AG04450 (cell line): ENCODE results near the gene TRAF3IP3. TPM values are rescaled to one million over a fixed set of nuclear protein-coding genes. Genes with fewer than 3 reads are reported as not detected.
A peak's percentile ranks its signal among the peaks of the same experiment; 100 is the strongest.

Experiments
- CTCF ChIA-PET: fragments of 300-600, 350-600 bp; formaldehyde crosslinking; extraction: SDS; loops from one replicate; lab custom pipeline; 2022; ENCODE audit warnings: antibody characterized with exemption, inconsistent platforms; lab: Charles Lee
- POLR2A ChIA-PET: fragments of 350-600 bp; formaldehyde crosslinking; extraction: SDS; loops from one replicate; lab custom pipeline; 2021; ENCODE audit warnings: antibody characterized with exemption, inconsistent platforms; lab: Yijun Ruan, JAX
- DNase-seq: peaks from one replicate; pipeline ENCODE4 v3.0.0-alpha.2; 2011; ENCODE audit warnings: low read depth, low spot score
- H3K27ac ChIP-seq: one replicate; pipeline ENCODE4 v1.5.1; 2012; ENCODE audit warnings: low read depth, low read length, control low read depth
- H3K27me3 ChIP-seq: one replicate; pipeline ENCODE4 v1.6.0; 2012; ENCODE audit warnings: low read length; ENCODE audit not compliant: control insufficient read depth, insufficient read depth
- H3K4me3 ChIP-seq: 2 replicates; pipeline ENCODE4 v1.5.1; 2011; ENCODE audit warnings: mild to moderate bottlenecking, low read depth, low read length, control low read depth
- H3K9me3 ChIP-seq: 2 replicates; pipeline ENCODE4 v1.5.1; 2012; ENCODE audit warnings: low read length; ENCODE audit not compliant: control insufficient read depth, insufficient read depth
- polyA plus RNA-seq: library from polyadenylated mRNA; depleted of rRNA; stranded (reverse); fragments of >200 nt; gene quantifications from 2 replicates; pipeline ENCODE4 v1.2.3, GENCODE V29; 2011
- TF ChIP-seq, protein P1 (sequence below): IDR thresholded peaks from 2 replicates; pipeline ENCODE4 v1.5.1; 2011; ENCODE audit warnings: low read depth, low read length, control low read depth, inconsistent platforms

TRAF3IP3 gene
- polyA plus RNA-seq, 1 experiment, result 0.10 TPM

DNA sequence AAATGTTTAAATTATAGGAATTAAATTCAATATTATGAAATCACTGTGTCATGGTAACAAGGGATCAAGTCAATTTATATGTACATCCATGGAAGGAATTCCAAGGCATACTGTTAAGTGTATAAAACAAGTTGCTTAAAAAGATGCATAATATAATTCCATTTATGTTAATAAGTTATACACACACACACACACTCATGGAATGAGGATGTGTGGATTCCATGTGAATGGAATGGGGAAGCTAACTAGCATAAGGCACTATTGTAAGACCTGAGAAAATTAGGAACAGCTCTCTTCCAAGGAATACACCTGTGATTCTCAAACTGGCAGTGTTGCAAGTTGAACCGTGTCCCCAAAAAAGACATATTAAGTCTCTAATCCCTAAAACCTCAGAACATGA, 17.6 kb upstream of the TRAF3IP3 start:
- no peaks in the 10 kb centered on the region for H3K27me3 ChIP-seq
- H3K4me3 ChIP-seq, result no peak overlapping the region
- no peak for DNase-seq
- TF ChIP-seq, protein P1, sequence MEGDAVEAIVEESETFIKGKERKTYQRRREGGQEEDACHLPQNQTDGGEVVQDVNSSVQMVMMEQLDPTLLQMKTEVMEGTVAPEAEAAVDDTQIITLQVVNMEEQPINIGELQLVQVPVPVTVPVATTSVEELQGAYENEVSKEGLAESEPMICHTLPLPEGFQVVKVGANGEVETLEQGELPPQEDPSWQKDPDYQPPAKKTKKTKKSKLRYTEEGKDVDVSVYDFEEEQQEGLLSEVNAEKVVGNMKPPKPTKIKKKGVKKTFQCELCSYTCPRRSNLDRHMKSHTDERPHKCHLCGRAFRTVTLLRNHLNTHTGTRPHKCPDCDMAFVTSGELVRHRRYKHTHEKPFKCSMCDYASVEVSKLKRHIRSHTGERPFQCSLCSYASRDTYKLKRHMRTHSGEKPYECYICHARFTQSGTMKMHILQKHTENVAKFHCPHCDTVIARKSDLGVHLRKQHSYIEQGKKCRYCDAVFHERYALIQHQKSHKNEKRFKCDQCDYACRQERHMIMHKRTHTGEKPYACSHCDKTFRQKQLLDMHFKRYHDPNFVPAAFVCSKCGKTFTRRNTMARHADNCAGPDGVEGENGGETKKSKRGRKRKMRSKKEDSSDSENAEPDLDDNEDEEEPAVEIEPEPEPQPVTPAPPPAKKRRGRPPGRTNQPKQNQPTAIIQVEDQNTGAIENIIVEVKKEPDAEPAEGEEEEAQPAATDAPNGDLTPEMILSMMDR, result no peak
- POLR2A ChIA-PET, result no interaction called here
- H3K9me3 ChIP-seq, result no peaks in the 10 kb centered on the region
- CTCF ChIA-PET, result interaction anchor here (0.7 to 1.0 kb wide), 2 partner anchors 8 to 10 kb away, joined by 3 read pairs; no protein-coding TSS in a partner anchor
- H3K27ac ChIP-seq, result no peak overlapping the region

DNA sequence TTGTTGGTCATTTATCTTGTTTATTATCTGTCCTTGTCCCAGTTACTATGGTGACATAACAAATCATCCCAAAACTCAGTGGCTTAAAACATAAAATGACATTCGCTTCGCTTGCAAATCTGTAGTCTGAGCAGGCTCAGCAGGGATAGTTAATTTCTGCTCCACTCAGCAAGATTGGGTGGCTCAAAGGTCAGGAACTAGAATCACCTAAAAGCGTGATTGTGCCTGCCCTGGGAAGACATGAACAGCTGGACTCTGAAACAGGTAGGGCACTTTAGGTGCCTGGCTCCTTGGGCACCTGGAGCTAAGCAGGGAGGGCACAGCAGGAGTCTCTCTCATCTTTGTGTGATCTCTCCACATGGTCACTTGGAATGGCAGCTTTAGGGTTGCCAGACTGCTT, 14.7 kb upstream of the TRAF3IP3 start:
- Histone ChIP-seq H3K4me3 (no peak overlapping the region), H3K27me3 (no peaks in the 10 kb centered on the region), H3K27ac (no peak overlapping the region), H3K9me3 (no peaks in the 10 kb centered on the region; the same call in 1 of the 2 replicates)
- DNase-seq, result no peak
- CTCF ChIA-PET, result interaction anchor here (0.6 to 1.0 kb wide), 2 partner anchors 172 to 249 kb away, joined by 3 read pairs; no protein-coding TSS in a partner anchor
- POLR2A ChIA-PET, result no interaction called here
- TF ChIP-seq, protein P1, result no peak

- CTCF ChIA-PET, result interaction anchor here (0.6 to 1.0 kb wide), 2 partner anchors 172 to 248 kb away, joined by 3 read pairs; no protein-coding TSS in a partner anchor
- H3K27ac ChIP-seq, result peak overlapping the region; percentile 21
- DNase-seq, result no peak
- POLR2A ChIA-PET, result no interaction called here
- no peaks in the 10 kb centered on the region; the same call in 1 of the 2 replicates for H3K9me3 ChIP-seq
- no peak overlapping the region; the same call in none of the 2 replicates for H3K4me3 ChIP-seq
- H3K27me3 ChIP-seq, result no peaks in the 10 kb centered on the region
- TF ChIP-seq, protein P1, result no peak
These were observed 14.0 kb upstream of the TRAF3IP3 start for GRCh38 chr1:209741889-209742288.

- no peaks in the 10 kb centered on the region for H3K27me3 ChIP-seq
- TF ChIP-seq, protein P1, result no peak
- H3K27ac ChIP-seq, result peak overlapping the region; percentile 49
- peak overlapping the region; percentile 34 for H3K4me3 ChIP-seq
- DNase-seq, result peak; percentile 46
- ChIA-PET CTCF (interaction anchor here (1.0 kb wide), 2 partner anchors 173 kb away, joined by 3 to 5 read pairs; no protein-coding TSS in a partner anchor), POLR2A (interaction anchor here (0.8 to 1.0 kb wide), 2 partner anchors 22 to 38 kb away, joined by 3 read pairs; partner anchors contain the start of gene HSD11B1)
- H3K9me3 ChIP-seq, result no peaks in the 10 kb centered on the region; the same call in 1 of the 2 replicates
These were observed 13.3 kb upstream of the TRAF3IP3 start for GRCh38 chr1:209742409-209743144.

- H3K27ac ChIP-seq, result peak overlapping the region; percentile 49
- POLR2A ChIA-PET, result interaction anchor here (0.8 to 1.0 kb wide), 2 partner anchors 23 to 38 kb away, joined by 3 read pairs; partner anchors contain the start of gene HSD11B1
- peak; percentile 54 for DNase-seq
- no peaks in the 10 kb centered on the region; the same call in 1 of the 2 replicates for H3K9me3 ChIP-seq
- H3K4me3 ChIP-seq, result no peak overlapping the region
- CTCF ChIA-PET, result interaction anchor here (1.0 kb wide), 1 partner anchor 173 kb away, joined by 5 read pairs; no protein-coding TSS in a partner anchor
- H3K27me3 ChIP-seq, result no peaks in the 10 kb centered on the region
- TF ChIP-seq, protein P1, result no peak
These were observed 12.7 kb upstream of the TRAF3IP3 start for GRCh38 chr1:209743145-209743482.
